ENCODE data around the gene ARHGEF1.

The ARHGEF1 gene

DNA sequence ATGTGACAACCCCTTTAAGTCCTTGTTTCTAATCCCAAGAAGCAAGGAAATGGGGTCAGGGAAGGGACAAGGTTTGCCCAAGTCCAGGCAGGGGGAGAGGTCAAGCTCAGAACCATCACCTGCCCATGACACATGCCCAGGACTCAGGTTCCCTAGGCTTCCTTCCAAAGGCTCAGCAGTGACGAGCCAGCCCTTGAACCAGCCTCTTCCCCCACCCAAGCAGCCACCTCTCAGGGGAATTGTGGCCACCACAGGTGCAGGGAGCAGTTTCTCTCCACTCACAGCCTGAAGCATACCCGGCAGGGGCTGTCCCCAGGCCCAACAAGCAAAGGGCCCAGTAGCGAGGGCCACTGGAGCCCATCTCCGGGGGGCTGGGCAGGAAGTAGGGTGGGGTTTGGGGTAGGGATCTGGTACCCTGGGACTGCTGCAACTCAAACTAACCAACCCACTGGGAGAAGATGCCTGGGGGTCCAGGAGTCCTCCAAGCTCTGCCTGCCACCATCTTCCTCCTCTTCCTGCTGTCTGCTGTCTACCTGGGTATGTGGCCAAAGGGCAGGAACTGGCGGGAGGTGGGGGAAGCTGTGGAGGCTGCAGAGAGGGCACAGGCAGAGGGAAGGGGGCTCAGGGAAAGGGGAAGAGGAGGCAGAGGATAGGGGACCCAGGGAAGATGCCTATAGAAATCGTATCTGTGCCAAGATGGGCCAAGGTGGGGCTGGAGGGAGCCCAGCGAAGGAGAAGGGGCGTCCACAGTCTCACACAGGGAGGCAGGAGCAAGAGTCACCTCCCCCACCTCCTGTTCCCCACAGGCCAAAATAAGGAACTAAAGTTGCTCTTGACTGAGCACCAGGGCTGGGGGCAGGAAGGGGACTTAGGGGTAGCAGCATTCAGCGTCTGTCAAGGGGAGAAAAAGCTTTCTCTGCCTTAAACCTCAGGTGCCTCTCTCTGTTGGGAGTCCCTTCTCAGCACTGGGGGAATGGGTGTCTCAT, 5.8 kb upstream of the ARHGEF1 start, which contains the start of gene CD79A:
TSS of gene CD79A (plus strand) at position 433 of the 986 bp plus-strand sequence. CDS start at position 459, 26 bp downstream.
- CTCF ChIA-PET = interaction anchor here (0.9 to 1.3 kb wide), 3 partner anchors 9 to 79 kb away, joined by 3 to 4 read pairs (median 3); no protein-coding TSS in a partner anchor
- TF ChIP-seq, protein P1, sequence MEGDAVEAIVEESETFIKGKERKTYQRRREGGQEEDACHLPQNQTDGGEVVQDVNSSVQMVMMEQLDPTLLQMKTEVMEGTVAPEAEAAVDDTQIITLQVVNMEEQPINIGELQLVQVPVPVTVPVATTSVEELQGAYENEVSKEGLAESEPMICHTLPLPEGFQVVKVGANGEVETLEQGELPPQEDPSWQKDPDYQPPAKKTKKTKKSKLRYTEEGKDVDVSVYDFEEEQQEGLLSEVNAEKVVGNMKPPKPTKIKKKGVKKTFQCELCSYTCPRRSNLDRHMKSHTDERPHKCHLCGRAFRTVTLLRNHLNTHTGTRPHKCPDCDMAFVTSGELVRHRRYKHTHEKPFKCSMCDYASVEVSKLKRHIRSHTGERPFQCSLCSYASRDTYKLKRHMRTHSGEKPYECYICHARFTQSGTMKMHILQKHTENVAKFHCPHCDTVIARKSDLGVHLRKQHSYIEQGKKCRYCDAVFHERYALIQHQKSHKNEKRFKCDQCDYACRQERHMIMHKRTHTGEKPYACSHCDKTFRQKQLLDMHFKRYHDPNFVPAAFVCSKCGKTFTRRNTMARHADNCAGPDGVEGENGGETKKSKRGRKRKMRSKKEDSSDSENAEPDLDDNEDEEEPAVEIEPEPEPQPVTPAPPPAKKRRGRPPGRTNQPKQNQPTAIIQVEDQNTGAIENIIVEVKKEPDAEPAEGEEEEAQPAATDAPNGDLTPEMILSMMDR (IDR thresholded peaks at IDR 0.05; ENCODE audit: insufficient read depth, low read length, missing control alignments) = no peak
- POLR2A ChIA-PET = no interaction called here
- DNase-seq (ENCODE audit: low read depth, low spot score) = no peak
- no peak within 1 kb of the TSS for H3K4me3 ChIP-seq (ENCODE audit: low read depth, low read length)

DNA sequence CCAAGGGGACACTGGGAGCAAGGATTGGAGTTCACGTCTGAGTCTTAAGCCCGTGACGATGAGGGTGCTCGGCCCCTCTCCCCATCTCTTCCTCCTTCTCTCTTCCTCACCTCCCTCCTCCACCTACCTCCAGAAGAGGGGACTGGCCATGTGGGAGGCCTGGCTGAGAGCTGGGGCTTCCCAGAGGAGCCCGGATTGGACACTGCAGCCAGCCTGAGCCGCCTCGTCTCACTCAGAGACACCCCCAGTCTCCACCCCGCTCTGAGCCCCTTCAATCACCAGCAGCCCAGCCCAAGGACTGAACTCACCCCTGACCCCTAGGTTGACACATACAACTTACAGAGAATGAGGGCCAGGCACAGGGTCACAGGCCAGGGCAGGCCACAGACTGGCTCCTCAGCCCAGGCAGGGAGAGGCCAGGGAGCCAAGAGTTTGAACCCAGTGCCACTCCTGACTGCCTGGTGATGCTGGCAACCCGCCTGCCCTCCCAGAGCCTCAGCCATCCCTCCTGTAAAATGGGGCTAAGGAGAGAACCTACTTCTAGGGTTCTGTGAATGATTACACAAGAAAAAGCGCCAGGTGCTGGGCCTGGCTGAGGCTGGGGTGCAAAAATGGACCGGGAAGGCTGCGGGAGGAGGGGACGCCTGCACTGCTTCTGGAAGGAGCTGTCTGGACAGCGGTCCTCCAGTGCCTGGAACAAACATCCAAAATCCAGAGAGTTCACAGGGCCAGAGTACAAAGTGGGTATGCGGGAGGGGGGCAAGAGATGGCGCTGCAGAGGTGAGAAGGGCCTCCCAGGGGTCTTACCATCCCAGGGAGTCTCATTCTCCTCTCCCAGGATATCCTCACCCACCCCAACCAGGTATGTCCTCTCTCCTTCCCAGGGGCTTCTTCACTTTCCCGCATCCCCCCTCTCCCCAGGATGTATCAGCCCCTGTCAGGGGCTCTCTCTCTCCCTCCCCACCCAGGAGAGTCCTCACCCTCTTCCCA, 4.8 kb upstream of the ARHGEF1 start:
- no peak for DNase-seq (ENCODE audit: low read depth, low spot score)
- TF ChIP-seq, protein P1 (IDR thresholded peaks at IDR 0.05; ENCODE audit: insufficient read depth, low read length, missing control alignments) = no peak
- CTCF ChIA-PET = no interaction called here
- H3K4me3 ChIP-seq (ENCODE audit: low read depth, low read length) = no peak overlapping the region
- POLR2A ChIA-PET = no interaction called here

DNA sequence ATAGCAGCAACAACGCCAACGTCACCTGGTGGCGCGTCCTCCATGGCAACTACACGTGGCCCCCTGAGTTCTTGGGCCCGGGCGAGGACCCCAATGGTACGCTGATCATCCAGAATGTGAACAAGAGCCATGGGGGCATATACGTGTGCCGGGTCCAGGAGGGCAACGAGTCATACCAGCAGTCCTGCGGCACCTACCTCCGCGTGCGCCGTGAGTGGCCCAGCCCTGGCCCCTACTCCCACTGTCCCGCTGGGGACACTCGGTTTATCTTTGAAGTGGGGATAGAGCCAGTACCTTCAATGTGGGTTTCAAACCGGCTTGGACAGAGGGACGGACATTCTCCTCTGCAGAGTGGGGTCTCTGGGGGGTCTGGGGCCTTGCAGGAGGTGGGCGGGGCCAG, 3.9 kb upstream of the ARHGEF1 start:
- DNase-seq (ENCODE audit: low read depth, low spot score) = no peak
- no peak overlapping the region for H3K4me3 ChIP-seq (ENCODE audit: low read depth, low read length)
- POLR2A ChIA-PET = no interaction called here
- CTCF ChIA-PET = no interaction called here
- TF ChIP-seq, protein P1 (IDR thresholded peaks at IDR 0.05; ENCODE audit: insufficient read depth, low read length, missing control alignments) = no peak

DNA sequence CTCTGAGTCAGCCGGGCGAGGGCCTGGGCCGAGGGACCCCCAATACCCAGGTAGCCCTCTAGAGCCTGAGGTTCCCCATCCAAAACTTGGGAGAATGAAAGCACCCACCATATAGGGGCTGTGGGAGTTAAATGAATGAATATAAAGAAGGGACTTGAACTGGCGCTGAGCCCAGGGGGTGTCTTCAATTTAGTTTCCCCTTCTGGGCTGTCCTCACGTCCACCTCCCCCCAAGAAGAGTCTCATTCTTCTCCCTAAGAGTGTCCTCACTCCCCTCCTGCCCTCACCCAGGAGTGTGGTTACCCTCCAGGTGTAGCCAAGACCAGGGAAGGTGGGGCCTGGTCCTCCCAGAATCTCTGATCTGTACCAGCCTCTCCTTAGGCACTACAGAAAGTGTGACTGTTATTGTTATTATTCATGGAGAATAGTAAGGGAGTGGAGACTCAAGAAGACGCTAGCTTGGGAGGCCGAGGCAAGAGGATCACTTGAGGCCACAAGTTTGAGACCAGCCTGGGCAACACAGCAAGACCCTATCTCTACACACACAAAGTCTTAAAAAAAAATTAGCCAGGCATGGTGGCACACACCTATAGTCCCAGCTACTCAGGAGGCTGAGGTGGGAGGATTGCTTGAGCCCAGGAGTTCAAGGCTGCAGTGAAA, 3.2 kb upstream of the ARHGEF1 start:
- ChIA-PET CTCF (no interaction called here), POLR2A (no interaction called here)
- DNase-seq (ENCODE audit: low read depth, low spot score) = no peak
- no peak overlapping the region for H3K4me3 ChIP-seq (ENCODE audit: low read depth, low read length)
- TF ChIP-seq, protein P1 (IDR thresholded peaks at IDR 0.05; ENCODE audit: insufficient read depth, low read length, missing control alignments) = no peak

DNA sequence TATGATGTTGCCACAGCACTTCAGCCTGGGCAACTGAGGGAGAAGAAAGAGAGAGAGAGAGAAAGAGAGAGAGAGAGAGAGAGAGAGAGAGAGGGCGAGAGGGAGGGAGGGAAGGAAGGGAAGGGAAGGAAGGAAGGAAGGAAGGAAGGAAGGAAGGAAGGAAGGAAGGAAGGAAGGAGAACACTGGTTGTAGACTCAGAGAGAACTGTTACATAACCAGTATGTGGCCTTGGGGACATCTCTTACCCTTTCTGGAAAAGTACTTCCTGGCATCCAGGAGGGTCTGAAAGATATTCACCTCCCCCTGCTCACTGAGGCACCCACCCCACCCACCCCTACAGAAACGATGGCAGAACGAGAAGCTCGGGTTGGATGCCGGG, 2.7 kb upstream of the ARHGEF1 start:
- ChIA-PET CTCF (no interaction called here), POLR2A (no interaction called here)
- TF ChIP-seq, protein P1 (IDR thresholded peaks at IDR 0.05; ENCODE audit: insufficient read depth, low read length, missing control alignments) = no peak
- H3K4me3 ChIP-seq (ENCODE audit: low read depth, low read length) = no peak overlapping the region
- no peak for DNase-seq (ENCODE audit: low read depth, low spot score)
